ENCODE results near the gene VPS13A. TPM values are rescaled to one million over a fixed set of nuclear protein-coding genes. Genes with fewer than 3 reads are reported as not detected.

VPS13A gene
- total and polyA plus RNA-seq, 2 of the 13 experiments (the other 11 are each of a cell fraction or from before 2014, with no cell fraction given): 20.4 to 20.7 TPM

DNA sequence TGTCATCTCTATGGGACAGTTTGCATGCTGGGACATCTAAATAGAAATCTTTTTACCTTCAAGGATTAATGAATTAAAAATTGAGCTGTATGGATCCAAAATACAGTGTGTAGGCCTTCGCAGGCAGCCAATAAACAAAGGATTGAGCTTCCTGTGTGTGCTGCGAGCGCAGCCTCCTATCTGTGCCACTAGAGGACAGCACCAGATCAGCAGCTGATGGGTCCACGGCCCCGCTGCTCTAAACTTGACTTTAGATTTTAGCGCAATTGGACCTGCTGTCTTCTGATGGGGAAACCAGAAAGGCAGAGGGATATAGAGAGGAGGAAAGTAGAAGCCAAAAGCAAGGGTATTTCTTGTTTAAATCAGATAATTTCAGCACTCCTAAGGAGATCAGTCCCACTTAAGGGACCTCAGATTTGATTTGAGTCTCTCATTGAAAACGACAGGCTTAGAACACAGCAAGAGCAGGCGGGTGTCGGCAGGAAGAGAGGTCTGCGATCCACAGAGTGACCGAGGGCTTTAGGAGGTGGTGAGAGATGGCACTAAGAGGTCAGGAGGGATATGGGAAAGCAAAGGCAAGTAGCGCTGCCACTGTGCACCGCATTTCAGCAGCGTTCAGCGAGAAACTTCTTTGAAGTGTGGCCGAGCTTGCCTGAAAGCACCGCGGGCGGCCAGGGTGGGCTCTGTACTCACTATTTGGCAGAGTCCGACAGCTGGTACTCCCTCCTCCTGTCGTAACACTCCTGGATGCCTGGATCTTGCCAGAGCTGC is 256.5 kb downstream of the VPS13A start (continued):
- TF ChIP-seq, protein P1, sequence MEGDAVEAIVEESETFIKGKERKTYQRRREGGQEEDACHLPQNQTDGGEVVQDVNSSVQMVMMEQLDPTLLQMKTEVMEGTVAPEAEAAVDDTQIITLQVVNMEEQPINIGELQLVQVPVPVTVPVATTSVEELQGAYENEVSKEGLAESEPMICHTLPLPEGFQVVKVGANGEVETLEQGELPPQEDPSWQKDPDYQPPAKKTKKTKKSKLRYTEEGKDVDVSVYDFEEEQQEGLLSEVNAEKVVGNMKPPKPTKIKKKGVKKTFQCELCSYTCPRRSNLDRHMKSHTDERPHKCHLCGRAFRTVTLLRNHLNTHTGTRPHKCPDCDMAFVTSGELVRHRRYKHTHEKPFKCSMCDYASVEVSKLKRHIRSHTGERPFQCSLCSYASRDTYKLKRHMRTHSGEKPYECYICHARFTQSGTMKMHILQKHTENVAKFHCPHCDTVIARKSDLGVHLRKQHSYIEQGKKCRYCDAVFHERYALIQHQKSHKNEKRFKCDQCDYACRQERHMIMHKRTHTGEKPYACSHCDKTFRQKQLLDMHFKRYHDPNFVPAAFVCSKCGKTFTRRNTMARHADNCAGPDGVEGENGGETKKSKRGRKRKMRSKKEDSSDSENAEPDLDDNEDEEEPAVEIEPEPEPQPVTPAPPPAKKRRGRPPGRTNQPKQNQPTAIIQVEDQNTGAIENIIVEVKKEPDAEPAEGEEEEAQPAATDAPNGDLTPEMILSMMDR (CRISPR knock-in tag; IDR thresholded peaks at IDR 0.05): peak; percentile 94
- TF ChIP-seq, protein P2, sequence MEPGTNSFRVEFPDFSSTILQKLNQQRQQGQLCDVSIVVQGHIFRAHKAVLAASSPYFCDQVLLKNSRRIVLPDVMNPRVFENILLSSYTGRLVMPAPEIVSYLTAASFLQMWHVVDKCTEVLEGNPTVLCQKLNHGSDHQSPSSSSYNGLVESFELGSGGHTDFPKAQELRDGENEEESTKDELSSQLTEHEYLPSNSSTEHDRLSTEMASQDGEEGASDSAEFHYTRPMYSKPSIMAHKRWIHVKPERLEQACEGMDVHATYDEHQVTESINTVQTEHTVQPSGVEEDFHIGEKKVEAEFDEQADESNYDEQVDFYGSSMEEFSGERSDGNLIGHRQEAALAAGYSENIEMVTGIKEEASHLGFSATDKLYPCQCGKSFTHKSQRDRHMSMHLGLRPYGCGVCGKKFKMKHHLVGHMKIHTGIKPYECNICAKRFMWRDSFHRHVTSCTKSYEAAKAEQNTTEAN (CRISPR knock-in tag; conservative IDR thresholded peaks at IDR 0.05): no peak
- TF ChIP-seq, protein P3, sequence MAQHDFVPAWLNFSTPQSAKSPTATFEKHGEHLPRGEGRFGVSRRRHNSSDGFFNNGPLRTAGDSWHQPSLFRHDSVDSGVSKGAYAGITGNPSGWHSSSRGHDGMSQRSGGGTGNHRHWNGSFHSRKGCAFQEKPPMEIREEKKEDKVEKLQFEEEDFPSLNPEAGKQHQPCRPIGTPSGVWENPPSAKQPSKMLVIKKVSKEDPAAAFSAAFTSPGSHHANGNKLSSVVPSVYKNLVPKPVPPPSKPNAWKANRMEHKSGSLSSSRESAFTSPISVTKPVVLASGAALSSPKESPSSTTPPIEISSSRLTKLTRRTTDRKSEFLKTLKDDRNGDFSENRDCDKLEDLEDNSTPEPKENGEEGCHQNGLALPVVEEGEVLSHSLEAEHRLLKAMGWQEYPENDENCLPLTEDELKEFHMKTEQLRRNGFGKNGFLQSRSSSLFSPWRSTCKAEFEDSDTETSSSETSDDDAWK (CRISPR knock-in tag; IDR thresholded peaks at IDR 0.05): no peak
- TF ChIP-seq, protein P4, sequence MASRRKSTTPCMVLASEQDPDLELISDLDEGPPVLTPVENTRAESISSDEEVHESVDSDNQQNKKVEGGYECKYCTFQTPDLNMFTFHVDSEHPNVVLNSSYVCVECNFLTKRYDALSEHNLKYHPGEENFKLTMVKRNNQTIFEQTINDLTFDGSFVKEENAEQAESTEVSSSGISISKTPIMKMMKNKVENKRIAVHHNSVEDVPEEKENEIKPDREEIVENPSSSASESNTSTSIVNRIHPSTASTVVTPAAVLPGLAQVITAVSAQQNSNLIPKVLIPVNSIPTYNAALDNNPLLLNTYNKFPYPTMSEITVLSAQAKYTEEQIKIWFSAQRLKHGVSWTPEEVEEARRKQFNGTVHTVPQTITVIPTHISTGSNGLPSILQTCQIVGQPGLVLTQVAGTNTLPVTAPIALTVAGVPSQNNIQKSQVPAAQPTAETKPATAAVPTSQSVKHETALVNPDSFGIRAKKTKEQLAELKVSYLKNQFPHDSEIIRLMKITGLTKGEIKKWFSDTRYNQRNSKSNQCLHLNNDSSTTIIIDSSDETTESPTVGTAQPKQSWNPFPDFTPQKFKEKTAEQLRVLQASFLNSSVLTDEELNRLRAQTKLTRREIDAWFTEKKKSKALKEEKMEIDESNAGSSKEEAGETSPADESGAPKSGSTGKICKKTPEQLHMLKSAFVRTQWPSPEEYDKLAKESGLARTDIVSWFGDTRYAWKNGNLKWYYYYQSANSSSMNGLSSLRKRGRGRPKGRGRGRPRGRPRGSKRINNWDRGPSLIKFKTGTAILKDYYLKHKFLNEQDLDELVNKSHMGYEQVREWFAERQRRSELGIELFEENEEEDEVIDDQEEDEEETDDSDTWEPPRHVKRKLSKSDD (CRISPR knock-in tag; IDR thresholded peaks at IDR 0.05; ENCODE audit: low read depth): no peak
- TF ChIP-seq, protein P5, sequence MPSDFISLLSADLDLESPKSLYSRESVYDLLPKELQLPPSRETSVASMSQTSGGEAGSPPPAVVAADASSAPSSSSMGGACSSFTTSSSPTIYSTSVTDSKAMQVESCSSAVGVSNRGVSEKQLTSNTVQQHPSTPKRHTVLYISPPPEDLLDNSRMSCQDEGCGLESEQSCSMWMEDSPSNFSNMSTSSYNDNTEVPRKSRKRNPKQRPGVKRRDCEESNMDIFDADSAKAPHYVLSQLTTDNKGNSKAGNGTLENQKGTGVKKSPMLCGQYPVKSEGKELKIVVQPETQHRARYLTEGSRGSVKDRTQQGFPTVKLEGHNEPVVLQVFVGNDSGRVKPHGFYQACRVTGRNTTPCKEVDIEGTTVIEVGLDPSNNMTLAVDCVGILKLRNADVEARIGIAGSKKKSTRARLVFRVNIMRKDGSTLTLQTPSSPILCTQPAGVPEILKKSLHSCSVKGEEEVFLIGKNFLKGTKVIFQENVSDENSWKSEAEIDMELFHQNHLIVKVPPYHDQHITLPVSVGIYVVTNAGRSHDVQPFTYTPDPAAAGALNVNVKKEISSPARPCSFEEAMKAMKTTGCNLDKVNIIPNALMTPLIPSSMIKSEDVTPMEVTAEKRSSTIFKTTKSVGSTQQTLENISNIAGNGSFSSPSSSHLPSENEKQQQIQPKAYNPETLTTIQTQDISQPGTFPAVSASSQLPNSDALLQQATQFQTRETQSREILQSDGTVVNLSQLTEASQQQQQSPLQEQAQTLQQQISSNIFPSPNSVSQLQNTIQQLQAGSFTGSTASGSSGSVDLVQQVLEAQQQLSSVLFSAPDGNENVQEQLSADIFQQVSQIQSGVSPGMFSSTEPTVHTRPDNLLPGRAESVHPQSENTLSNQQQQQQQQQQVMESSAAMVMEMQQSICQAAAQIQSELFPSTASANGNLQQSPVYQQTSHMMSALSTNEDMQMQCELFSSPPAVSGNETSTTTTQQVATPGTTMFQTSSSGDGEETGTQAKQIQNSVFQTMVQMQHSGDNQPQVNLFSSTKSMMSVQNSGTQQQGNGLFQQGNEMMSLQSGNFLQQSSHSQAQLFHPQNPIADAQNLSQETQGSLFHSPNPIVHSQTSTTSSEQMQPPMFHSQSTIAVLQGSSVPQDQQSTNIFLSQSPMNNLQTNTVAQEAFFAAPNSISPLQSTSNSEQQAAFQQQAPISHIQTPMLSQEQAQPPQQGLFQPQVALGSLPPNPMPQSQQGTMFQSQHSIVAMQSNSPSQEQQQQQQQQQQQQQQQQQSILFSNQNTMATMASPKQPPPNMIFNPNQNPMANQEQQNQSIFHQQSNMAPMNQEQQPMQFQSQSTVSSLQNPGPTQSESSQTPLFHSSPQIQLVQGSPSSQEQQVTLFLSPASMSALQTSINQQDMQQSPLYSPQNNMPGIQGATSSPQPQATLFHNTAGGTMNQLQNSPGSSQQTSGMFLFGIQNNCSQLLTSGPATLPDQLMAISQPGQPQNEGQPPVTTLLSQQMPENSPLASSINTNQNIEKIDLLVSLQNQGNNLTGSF (CRISPR knock-in tag; IDR thresholded peaks at IDR 0.05): no peak
- TF ChIP-seq, protein P6, sequence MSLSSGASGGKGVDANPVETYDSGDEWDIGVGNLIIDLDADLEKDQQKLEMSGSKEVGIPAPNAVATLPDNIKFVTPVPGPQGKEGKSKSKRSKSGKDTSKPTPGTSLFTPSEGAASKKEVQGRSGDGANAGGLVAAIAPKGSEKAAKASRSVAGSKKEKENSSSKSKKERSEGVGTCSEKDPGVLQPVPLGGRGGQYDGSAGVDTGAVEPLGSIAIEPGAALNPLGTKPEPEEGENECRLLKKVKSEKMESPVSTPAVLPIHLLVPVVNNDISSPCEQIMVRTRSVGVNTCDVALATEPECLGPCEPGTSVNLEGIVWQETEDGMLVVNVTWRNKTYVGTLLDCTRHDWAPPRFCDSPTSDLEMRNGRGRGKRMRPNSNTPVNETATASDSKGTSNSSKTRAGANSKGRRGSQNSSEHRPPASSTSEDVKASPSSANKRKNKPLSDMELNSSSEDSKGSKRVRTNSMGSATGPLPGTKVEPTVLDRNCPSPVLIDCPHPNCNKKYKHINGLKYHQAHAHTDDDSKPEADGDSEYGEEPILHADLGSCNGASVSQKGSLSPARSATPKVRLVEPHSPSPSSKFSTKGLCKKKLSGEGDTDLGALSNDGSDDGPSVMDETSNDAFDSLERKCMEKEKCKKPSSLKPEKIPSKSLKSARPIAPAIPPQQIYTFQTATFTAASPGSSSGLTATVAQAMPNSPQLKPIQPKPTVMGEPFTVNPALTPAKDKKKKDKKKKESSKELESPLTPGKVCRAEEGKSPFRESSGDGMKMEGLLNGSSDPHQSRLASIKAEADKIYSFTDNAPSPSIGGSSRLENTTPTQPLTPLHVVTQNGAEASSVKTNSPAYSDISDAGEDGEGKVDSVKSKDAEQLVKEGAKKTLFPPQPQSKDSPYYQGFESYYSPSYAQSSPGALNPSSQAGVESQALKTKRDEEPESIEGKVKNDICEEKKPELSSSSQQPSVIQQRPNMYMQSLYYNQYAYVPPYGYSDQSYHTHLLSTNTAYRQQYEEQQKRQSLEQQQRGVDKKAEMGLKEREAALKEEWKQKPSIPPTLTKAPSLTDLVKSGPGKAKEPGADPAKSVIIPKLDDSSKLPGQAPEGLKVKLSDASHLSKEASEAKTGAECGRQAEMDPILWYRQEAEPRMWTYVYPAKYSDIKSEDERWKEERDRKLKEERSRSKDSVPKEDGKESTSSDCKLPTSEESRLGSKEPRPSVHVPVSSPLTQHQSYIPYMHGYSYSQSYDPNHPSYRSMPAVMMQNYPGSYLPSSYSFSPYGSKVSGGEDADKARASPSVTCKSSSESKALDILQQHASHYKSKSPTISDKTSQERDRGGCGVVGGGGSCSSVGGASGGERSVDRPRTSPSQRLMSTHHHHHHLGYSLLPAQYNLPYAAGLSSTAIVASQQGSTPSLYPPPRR (CRISPR knock-in tag; IDR thresholded peaks at IDR 0.05; ENCODE audit: borderline replicate concordance): no peak
- TF ChIP-seq, protein P7, sequence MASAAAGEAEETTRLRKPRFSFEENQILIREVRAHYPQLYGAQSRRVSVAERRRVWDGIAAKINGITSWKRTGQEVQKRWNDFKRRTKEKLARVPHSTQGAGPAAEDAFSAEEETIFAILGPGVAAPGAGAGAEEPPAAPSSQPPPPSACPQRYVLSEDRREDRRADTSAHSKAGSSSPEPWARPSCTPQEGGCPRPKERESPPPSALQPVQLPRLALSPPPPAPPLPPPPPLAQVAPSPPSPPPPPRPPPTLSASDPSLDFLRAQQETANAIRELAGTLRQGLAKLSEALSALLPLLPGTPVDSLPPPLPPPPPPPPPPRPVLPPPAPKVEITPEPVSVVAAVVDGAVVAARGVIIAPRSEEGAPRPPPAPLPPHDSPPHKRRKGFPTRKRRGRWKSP (CRISPR knock-in tag; IDR thresholded peaks at IDR 0.05): peak; percentile 44; the same call in 1 of the 2 replicates

All from HepG2 (cell line).